K562 (cell line): ENCODE data around the gene SMAD3. TPM values are rescaled to one million over a fixed set of nuclear protein-coding genes. Genes with fewer than 3 reads are reported as not detected.
A peak's percentile ranks its signal among the peaks of the same experiment; 100 is the strongest.

Experiments used
- BDP1 ChIP-seq: IDR thresholded peaks from 3 replicates; pipeline ENCODE4 v1.6.1; 2011; ENCODE audit not compliant: insufficient read length, insufficient read depth
- FOXP1 ChIP-seq: sonication (generic); formaldehyde crosslinking; IDR thresholded peaks from 2 replicates; pipeline ENCODE4 v1.8.0; 2022; ENCODE audit warnings: mild to moderate bottlenecking, missing genetic modification reagents
- HNRNPK ChIP-seq: fragments of 200-400 bp; formaldehyde crosslinking; IDR thresholded peaks from one replicate; pipeline ENCODE4 v1.6.1; 2018; ENCODE audit warnings: mild to moderate bottlenecking, low read depth, low read length; ENCODE audit not compliant: poor library complexity, severe bottlenecking
- JUND ChIP-seq, 2 experiments: IDR thresholded peaks; 2 replicates in 1 of 2; 3 replicates in 1 of 2; pipeline ENCODE4 v1.6.1; 2011; ENCODE audit warnings: borderline replicate concordance in 2 of 2, low read depth in 2 of 2, low read length in 2 of 2, improper control_type of control experiment in 1 of 2, missing biosample characterization in 1 of 2, missing genetic modification characterization in 1 of 2, missing genetic modification reagents in 1 of 2
- MECOM ChIP-seq: fragments of 250-450 bp; sonication (Bioruptor Pico); IDR thresholded peaks from 2 replicates; pipeline ENCODE4 v1.8.0; 2022; ENCODE audit warnings: inconsistent platforms
- NFIX ChIP-seq: fragments of 250-450 bp; sonication (Bioruptor Pico); IDR thresholded peaks from 2 replicates; pipeline ENCODE4 v1.4.0; 2020; ENCODE audit warnings: low read depth, mild to moderate bottlenecking, moderate library complexity
- NRF1 ChIP-seq, 2 experiments: fragments of 450-650 bp; IDR thresholded peaks in 1 of 2; conservative IDR thresholded peaks in 1 of 2; 2 replicates each; pipeline ENCODE4 v1.6.1; 2014; ENCODE audit warnings: mild to moderate bottlenecking in 2 of 2
- SOX6 ChIP-seq: fragments of 450-650 bp; IDR thresholded peaks from 2 replicates; pipeline ENCODE4 v1.6.1; 2014; ENCODE audit warnings: mild to moderate bottlenecking
- SREBF1 ChIP-seq: fragments of 150-350 bp; IDR thresholded peaks from 2 replicates; pipeline ENCODE4 v1.6.1; 2014; ENCODE audit warnings: antibody characterized with exemption, low read depth, low read length, borderline replicate concordance
- SRSF3 ChIP-seq: fragments of 200-400 bp; formaldehyde crosslinking; IDR thresholded peaks from 2 replicates; pipeline ENCODE4 v1.6.1; 2016; ENCODE audit warnings: mild to moderate bottlenecking, low read length, moderate library complexity; ENCODE audit not compliant: insufficient read depth
- TAL1 ChIP-seq: fragments of 450-650 bp; IDR thresholded peaks from 2 replicates; pipeline ENCODE4 v1.6.1; 2016; ENCODE audit warnings: mild to moderate bottlenecking
- polyA plus RNA-seq, 8 experiments: library from polyadenylated mRNA; depleted of rRNA in 4 of 8; stranded (reverse) in 5 of 8; unstranded in 3 of 8; fragments of >200 nt; fragmentation: Nextera tagmentation in 2 of 8; fragmentation: Illumina TruSeq in 1 of 8; extraction: Ambion mirVana in 2 of 8; extraction: Trizol in 1 of 8; gene quantifications; 2 replicates each; pipeline versions ENCODE4 v1.2.1 to v1.2.3, GENCODE V29; 2011 to 2014; ENCODE audit warnings: inconsistent platforms in 1 of 8, missing spikeins in 1 of 8
- total RNA-seq, 7 experiments: library from RNA; depleted of rRNA in 6 of 7; stranded (reverse); fragments of >200 nt in 6 of 7; fragmentation: Illumina TruSeq in 2 of 7; extraction: Trizol in 2 of 7; gene quantifications; 2 replicates each; pipeline versions ENCODE4 v1.2.1 to v1.2.3, GENCODE V29; 2011 to 2021; ENCODE audit warnings: low replicate concordance in 1 of 7
- TF ChIP-seq, protein P1 (sequence below), 2 experiments: fragments of 450-650 bp; conservative IDR thresholded peaks; 2 replicates each; pipeline ENCODE4 v1.6.1; 2017; ENCODE audit warnings: mild to moderate bottlenecking in 2 of 2, moderate library complexity in 2 of 2
- TF ChIP-seq, protein P2 (sequence below): fragments of 450-650 bp; formaldehyde crosslinking; IDR thresholded peaks from 2 replicates; pipeline ENCODE4 v1.4.0; 2020; ENCODE audit warnings: mild to moderate bottlenecking, moderate library complexity
- TF ChIP-seq, protein P3 (sequence below): fragments of 200-800 bp; sonication (Bioruptor generic); IDR thresholded peaks from 2 replicates; pipeline ENCODE4 v1.6.1; 2016; ENCODE audit warnings: missing genetic modification characterization, missing compliant biosample characterization
- TF ChIP-seq, protein P4 (sequence below), 2 experiments: fragments of 450-650 bp; IDR thresholded peaks; 2 replicates each; pipeline ENCODE4 v1.6.1; 2016

Gene SMAD3
- total and polyA plus RNA-seq, 9 of the 15 experiments (the other 6 are each of a cell fraction or from before 2014, with no cell fraction given) = 4.3 to 39.2 (median 11.1) TPM

DNA sequence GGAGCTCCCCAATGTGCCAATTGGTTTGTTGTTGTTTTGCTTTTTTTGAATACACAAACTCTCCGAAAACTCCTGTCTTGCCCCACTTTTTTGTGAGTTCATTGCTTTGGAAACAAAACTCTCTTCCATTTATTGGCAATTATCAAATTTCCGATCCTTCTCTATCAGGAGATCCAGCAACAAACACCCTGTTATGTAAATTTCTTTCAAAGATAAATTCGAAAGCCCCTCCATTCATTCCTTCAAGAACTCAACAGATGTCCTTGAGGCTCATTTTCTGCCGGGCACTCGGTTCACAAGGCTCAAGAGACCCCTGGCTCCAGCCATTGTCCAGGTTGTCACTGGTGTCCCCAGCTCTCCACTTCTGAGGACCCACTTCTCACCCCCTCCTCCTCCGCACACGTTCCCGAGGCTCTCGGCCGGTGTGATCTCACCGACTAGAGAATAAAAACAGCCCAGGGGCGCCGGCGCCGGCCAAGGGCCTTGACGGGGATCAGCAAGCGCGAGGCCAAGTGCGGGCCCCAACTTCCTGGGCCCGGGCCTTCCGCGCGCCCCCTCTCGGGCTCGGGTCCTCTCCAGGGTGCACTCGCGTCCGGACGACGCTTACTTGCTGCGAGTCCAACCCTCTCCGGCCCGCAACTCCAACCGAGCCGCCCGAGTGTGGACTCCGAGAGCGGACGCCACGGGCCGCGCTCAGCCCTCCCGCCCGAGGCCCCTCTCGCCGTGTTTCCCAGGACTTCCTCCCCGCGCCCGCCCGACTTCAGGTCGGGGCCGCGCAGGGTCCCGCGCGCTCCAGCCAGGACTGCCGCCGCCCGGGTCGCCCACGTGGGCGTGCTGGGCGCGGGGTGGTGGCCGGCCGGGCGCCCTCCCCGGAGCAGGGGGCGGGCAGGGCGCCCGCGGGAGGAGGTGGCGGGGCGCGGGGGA lies 533 bp upstream of the SMAD3 start (continued):
- TF ChIP-seq JUND (IDR thresholded peaks at IDR 0.05; ENCODE audit: borderline replicate concordance, low read depth, low read length) (0 out of 2 replicates have a peak, but pooled peaks have one; percentile 1), JUND (tag; IDR thresholded peaks at IDR 0.05; ENCODE audit: borderline replicate concordance, low read depth, low read length) (no peak), SREBF1 (no peak), NFIX (CRISPR knock-in tag) (no peak), SOX6 (no peak), HNRNPK (no peak), MECOM (no peak), SRSF3 (no peak), BDP1 (no peak), TAL1 (no peak), FOXP1 (CRISPR knock-in tag) (peak; percentile 24; the same call in 1 of the 2 replicates), NRF1 (conservative IDR thresholded peaks at IDR 0.05 in 1 of 2, IDR thresholded peaks at IDR 0.05 in 1 of 2) (peak; percentile 9 to 29; a peak in 2 of 4 replicates)
- TF ChIP-seq, protein P1, sequence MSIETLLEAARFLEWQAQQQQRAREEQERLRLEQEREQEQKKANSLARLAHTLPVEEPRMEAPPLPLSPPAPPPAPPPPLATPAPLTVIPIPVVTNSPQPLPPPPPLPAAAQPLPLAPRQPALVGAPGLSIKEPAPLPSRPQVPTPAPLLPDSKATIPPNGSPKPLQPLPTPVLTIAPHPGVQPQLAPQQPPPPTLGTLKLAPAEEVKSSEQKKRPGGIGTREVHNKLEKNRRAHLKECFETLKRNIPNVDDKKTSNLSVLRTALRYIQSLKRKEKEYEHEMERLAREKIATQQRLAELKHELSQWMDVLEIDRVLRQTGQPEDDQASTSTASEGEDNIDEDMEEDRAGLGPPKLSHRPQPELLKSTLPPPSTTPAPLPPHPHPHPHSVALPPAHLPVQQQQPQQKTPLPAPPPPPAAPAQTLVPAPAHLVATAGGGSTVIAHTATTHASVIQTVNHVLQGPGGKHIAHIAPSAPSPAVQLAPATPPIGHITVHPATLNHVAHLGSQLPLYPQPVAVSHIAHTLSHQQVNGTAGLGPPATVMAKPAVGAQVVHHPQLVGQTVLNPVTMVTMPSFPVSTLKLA (conservative IDR thresholded peaks at IDR 0.05) = 0 out of 4 replicates have a peak, but pooled peaks of 1 of the 2 experiments have one; percentile 45
- TF ChIP-seq, protein P2, sequence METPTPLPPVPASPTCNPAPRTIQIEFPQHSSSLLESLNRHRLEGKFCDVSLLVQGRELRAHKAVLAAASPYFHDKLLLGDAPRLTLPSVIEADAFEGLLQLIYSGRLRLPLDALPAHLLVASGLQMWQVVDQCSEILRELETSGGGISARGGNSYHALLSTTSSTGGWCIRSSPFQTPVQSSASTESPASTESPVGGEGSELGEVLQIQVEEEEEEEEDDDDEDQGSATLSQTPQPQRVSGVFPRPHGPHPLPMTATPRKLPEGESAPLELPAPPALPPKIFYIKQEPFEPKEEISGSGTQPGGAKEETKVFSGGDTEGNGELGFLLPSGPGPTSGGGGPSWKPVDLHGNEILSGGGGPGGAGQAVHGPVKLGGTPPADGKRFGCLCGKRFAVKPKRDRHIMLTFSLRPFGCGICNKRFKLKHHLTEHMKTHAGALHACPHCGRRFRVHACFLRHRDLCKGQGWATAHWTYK = peak; percentile 80; the same call in 1 of the 2 replicates
- TF ChIP-seq, protein P3, sequence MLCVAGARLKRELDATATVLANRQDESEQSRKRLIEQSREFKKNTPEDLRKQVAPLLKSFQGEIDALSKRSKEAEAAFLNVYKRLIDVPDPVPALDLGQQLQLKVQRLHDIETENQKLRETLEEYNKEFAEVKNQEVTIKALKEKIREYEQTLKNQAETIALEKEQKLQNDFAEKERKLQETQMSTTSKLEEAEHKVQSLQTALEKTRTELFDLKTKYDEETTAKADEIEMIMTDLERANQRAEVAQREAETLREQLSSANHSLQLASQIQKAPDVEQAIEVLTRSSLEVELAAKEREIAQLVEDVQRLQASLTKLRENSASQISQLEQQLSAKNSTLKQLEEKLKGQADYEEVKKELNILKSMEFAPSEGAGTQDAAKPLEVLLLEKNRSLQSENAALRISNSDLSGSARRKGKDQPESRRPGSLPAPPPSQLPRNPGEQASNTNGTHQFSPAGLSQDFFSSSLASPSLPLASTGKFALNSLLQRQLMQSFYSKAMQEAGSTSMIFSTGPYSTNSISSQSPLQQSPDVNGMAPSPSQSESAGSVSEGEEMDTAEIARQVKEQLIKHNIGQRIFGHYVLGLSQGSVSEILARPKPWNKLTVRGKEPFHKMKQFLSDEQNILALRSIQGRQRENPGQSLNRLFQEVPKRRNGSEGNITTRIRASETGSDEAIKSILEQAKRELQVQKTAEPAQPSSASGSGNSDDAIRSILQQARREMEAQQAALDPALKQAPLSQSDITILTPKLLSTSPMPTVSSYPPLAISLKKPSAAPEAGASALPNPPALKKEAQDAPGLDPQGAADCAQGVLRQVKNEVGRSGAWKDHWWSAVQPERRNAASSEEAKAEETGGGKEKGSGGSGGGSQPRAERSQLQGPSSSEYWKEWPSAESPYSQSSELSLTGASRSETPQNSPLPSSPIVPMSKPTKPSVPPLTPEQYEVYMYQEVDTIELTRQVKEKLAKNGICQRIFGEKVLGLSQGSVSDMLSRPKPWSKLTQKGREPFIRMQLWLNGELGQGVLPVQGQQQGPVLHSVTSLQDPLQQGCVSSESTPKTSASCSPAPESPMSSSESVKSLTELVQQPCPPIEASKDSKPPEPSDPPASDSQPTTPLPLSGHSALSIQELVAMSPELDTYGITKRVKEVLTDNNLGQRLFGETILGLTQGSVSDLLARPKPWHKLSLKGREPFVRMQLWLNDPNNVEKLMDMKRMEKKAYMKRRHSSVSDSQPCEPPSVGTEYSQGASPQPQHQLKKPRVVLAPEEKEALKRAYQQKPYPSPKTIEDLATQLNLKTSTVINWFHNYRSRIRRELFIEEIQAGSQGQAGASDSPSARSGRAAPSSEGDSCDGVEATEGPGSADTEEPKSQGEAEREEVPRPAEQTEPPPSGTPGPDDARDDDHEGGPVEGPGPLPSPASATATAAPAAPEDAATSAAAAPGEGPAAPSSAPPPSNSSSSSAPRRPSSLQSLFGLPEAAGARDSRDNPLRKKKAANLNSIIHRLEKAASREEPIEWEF (CRISPR knock-in tag) = peak; percentile 59; the same call in 1 of the 2 replicates
- TF ChIP-seq, protein P4, sequence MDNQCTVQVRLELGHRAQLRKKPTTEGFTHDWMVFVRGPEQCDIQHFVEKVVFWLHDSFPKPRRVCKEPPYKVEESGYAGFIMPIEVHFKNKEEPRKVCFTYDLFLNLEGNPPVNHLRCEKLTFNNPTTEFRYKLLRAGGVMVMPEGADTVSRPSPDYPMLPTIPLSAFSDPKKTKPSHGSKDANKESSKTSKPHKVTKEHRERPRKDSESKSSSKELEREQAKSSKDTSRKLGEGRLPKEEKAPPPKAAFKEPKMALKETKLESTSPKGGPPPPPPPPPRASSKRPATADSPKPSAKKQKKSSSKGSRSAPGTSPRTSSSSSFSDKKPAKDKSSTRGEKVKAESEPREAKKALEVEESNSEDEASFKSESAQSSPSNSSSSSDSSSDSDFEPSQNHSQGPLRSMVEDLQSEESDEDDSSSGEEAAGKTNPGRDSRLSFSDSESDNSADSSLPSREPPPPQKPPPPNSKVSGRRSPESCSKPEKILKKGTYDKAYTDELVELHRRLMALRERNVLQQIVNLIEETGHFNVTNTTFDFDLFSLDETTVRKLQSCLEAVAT (IDR thresholded peaks at IDR 0.05) = 0 out of 4 replicates have a peak, but pooled peaks of 1 of the 2 experiments have one; percentile 16
